Stimulated activated CD4-positive, alpha-beta T cell treated with anti-CD3 and anti-CD28 coated beads, TNF-alpha, amount 100 ng/mL, for 24 hours (primary cell): Measurements from ENCODE around the gene SLC23A1.
"Not testable (repeated sequence)": the region's sequence is repeated elsewhere in the genome, so short reads cannot be mapped to it uniquely, and the experiment has no call there.

Experiments
- DNase-seq, 3 experiments: peaks; one replicate each; pipeline ENCODE4 v3.0.0-alpha.2; 2020; ENCODE audit warnings: low read depth in 3 of 3

Gene SLC23A1

DNA sequence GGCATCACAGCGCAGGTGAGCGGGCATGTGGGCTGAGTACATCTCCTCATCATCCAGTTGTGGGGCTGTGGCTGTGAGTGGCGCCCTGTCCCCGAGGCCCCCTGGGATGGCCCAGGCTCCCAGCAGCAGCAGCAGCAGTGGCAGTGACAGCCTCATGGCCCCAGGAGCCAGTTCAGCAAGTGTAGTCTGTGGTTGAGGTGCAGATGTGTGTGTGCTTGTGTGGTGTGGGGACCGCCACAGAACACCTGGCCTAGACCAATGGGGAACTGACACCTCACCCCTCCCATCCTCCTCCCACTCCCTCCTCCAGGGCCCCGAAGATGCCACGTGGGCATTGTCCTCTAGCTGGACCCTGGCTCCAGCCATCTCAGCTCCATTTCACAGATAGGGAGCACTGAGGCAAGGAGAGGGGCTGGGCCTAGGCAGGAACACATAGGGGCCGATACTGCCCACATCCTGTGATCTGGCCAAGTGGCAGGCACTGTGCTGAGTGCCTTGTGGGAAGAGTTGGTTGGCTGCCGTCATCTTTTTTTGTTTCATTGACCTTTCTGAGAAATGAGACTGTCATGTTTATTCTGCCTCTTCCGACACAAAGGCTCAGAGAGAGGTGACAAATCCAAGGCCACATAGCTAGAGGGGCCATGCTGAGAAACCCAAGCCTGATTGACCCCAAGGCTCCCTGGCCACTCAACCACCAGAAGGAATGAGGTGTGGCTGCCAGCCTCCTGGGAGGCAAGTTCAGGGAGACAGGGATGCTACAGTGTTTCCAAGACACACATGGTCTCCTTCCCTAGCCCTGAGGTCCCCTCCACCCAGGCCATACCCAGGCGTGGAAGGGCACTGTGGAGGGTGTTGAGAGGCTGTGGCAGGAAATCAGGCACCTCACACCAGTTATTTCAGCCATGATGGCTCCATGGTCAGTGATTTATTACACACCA, 6.9 kb upstream of the SLC23A1 start, which contains the start of gene MZB1:
TSS of gene MZB1 (minus strand) at position 213 of the 938 bp plus-strand sequence. CDS start at position 156, 57 bp downstream.
- DNase-seq: peak in 1 of 3 experiments; percentile 51

DNA sequence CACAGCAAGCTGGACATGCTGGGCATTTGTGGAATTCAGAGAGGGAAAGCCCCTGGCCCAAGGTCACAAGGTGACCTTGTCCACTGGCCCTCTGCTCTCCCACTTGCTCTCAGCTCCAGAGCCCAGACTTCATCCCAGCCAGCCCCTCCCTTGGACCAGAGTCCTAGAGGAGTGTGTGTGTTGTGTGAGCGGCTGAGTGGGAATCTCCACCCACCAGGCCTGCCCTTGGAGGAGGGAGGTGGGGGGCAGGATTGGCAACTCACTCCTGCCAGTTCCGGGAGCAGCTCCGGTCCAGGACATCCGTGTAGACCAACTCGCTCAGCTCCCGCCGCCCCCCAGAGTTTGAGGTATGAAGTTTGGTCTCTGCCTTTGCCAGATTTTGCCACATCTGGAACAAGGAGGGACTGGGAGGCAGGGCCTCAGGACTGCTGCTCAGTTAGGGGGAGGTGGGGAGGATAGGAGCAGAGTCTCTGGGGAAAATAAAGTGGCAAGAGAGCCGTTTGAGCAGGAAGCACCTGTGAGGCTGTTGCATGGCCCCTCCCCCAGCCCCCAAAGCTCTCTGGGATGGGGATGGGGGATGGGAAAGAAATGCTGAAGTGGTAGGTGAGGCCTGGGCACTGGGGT, 5.2 kb upstream of the SLC23A1 start:
- no peak for DNase-seq

DNA sequence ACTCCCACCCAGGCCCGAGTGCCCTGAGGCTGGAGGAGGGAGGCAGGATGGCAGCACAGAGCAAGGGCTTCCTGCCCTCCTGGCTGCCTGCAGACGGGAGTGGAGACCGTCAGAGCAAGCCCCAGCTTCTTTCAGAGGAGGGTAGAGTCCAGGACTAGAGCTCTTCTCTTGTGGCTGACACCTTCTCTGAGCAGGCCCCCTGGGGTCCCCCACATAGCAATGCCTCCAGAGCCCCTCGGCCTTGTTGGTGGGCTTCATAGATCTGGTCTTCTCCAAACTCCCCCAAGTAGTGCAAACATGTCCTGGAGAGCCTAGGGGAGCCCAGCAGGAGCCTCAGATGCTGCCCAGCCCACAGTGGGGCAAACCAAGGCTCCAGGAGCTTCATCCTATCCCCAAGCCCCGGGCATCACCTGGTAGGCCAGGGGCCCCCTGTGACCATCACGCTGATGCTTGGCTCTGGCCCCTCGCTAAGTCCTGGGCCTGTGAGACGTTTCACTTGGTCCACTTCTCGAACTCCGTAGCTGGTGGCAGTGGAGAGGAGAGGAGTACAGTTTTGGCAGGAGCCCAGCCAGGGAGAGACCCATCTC, 4.6 kb upstream of the SLC23A1 start:
- no peak for DNase-seq

- DNase-seq: not testable (repeated sequence)
Measured at GRCh38 chr5:139386956-139387355, 3.9 kb upstream of the SLC23A1 start.

- DNase-seq: no peak
Measured at GRCh38 chr5:139386050-139386438, 2.9 kb upstream of the SLC23A1 start.

GRCh38 chr5:139385061-139386049, 2.3 kb upstream of the SLC23A1 start:
- no peak for DNase-seq

DNA sequence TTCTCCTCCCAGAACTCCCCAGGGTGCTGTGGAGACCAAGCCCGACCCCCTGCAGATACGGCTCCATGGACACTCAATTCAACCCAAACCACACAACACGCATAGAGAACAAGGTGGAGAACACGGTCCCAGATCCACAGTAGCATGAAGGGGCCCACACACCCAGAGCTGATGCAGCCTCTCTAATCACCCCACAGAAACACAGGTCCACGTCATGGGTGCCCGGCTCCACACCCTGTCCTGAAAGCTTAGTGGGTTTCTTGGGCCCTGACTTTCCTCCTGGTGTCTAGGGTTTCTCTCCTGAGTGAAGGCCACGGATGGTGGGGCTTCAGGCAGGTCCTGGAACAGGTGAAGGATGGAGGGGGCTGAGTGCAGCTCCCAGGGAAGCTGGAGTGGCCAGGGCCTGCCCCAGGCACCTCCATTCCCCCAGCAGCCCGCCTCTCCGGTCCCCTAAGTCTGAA, 1.5 kb upstream of the SLC23A1 start:
- DNase-seq: no peak

- no peak for DNase-seq
Measured at GRCh38 chr5:139383993-139384590, 995 bp upstream of the SLC23A1 start.

- DNase-seq: no peak
Measured at GRCh38 chr5:139382807-139383206, 290 bp downstream of the SLC23A1 start.

- DNase-seq: no peak
Measured at GRCh38 chr5:139381837-139382761, 998 bp downstream of the SLC23A1 start.

- no peak for DNase-seq
Measured at GRCh38 chr5:139379626-139380449, 3.3 kb downstream of the SLC23A1 start.

DNA sequence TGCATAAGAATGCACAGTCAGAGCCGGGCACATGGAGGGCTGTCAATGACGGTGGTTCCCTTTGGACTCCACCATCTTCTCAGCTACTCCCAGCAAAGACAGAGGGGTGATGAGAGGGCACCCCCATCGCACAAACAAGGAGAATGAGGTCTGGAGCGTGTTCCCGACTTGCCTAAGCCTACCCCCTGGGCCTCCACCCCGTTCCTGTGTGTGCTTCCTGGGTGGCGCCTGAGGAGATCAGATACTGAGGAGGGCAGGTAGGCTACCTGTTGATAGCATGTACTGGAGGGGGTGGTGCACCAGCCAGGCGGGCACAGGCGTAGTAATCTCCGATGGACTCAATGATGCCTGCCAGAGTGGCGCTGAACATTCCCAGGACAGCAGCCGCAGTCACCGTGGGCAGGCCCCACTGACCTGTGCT, 4.1 kb downstream of the SLC23A1 start:
- no peak for DNase-seq

GRCh38 chr5:139378101-139378825, 4.8 kb downstream of the SLC23A1 start:
- no peak for DNase-seq

- no peak for DNase-seq
Measured at GRCh38 chr5:139377226-139377625, 5.9 kb downstream of the SLC23A1 start.

- DNase-seq: no peak
Measured at GRCh38 chr5:139376364-139376763, 6.7 kb downstream of the SLC23A1 start.

DNA sequence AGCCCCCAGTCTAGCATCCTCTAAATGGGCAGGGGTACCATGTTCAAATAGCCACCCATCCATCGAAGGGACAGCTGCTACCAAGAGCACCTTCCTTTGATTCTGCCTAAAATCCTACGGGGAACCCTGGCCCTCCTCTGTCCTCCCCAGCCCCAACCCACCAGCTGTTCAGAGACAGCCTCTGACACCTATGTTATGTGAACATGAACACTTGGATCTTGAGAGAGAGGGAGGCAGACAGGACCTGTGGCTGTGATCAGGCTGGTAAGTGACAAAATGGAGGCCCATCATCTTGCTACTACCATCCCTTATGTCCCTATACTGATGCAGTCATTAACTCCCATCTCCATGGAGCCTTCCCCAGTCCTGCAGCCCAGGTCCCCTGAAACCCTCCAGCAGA, 8.2 kb downstream of the SLC23A1 start:
- DNase-seq: no peak

- DNase-seq: no peak
Measured at GRCh38 chr5:139371482-139372435, 11.3 kb downstream of the SLC23A1 start.
